ENCODE results near the gene ZNF79.

Gene ZNF79

DNA sequence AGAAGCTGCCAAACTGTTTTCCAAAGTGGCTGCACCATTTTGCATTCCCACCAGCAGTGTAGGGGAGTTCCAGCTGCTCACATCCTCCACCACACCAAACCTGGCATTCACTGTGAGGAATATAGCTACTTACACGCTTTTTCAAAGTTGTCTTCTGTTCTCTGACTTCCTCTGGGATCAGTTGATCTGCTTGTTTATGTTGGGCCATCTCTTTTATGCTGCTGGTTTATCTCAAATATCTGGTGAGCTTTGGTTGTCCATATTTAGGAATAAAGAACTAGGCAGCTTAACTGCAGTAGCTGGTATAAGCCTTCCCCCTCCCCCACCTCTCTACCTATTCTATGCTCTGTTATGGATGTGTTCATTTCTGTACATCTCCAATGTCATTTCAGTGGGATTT lies 8.5 kb upstream of the ZNF79 start:
- H3K4me1 ChIP-seq (ENCODE audit: insufficient read depth, poor library complexity, severe bottlenecking), result peaks cover 12% of the 10 kb centered on the region
- no peak overlapping the region for H3K27ac ChIP-seq (ENCODE audit: poor library complexity, severe bottlenecking)
- H3K27me3 ChIP-seq (ENCODE audit: insufficient read depth, poor library complexity, severe bottlenecking), result no peaks in the 10 kb centered on the region
- no peak overlapping the region for H3K4me3 ChIP-seq (ENCODE audit: severe bottlenecking)
- ATAC-seq (ENCODE audit: low read depth) (no peak), DNase-seq (ENCODE audit: low spot score) (no peak)
- TF ChIP-seq, protein P1, sequence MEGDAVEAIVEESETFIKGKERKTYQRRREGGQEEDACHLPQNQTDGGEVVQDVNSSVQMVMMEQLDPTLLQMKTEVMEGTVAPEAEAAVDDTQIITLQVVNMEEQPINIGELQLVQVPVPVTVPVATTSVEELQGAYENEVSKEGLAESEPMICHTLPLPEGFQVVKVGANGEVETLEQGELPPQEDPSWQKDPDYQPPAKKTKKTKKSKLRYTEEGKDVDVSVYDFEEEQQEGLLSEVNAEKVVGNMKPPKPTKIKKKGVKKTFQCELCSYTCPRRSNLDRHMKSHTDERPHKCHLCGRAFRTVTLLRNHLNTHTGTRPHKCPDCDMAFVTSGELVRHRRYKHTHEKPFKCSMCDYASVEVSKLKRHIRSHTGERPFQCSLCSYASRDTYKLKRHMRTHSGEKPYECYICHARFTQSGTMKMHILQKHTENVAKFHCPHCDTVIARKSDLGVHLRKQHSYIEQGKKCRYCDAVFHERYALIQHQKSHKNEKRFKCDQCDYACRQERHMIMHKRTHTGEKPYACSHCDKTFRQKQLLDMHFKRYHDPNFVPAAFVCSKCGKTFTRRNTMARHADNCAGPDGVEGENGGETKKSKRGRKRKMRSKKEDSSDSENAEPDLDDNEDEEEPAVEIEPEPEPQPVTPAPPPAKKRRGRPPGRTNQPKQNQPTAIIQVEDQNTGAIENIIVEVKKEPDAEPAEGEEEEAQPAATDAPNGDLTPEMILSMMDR (IDR thresholded peaks at IDR 0.05; ENCODE audit: poor library complexity, severe bottlenecking), result no peak
- H3K36me3 ChIP-seq (ENCODE audit: low read depth), result no peaks in the 10 kb centered on the region
- H3K9me3 ChIP-seq (ENCODE audit: severe bottlenecking), result no peaks in the 10 kb centered on the region

DNA sequence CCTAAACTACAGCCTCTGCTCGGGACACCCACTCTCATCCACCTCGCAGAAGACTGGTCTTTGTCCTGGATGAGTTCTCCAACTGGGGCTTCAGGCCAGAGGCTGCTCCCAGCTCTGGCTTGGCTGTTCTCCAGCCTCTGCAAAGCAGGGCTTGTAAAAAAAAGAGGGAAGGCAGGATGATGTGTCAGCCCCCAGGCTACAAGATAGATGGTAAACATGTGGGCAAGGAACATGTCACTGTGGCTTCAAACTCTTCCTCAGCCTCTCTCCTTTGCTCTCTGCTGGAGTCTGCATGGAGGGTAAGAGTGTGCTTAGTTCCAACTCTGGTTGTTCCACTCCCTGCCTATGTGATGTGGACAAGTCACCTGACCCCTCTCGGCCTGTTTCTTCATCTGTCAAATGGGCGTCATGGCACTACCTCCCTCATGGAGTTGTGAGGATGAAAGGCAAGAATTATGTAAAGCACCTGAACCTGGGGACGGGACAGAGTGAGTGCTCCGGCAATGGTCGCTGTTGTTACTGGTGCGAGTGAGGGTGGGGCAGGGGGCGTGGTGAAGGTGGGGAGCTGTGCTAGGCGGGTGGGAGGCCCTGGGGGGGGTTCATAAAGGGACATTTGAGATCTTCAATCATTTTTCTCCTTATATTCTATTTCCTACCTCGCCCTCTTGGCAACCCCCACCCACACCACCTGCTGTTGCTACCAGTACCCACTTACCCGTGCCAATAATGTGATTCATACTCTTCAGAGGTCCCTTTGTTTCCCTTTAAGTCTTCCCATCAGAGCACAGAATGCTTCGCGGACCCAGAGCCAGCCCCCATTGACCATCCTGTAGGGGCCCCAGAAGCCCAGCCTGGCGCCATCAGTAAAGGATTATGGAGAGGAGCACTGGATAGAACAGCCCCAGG lies 6.8 kb upstream of the ZNF79 start:
- H3K27ac ChIP-seq (ENCODE audit: poor library complexity, severe bottlenecking), result peak overlapping the region; percentile 7

GRCh38 chr9:127418037-127418471 lies 6.1 kb upstream of the ZNF79 start:
- Histone ChIP-seq H3K27me3 (ENCODE audit: insufficient read depth, poor library complexity, severe bottlenecking) (no peaks in the 10 kb centered on the region), H3K27ac (ENCODE audit: poor library complexity, severe bottlenecking) (no peak overlapping the region), H3K4me1 (ENCODE audit: insufficient read depth, poor library complexity, severe bottlenecking) (peaks cover 15% of the 10 kb centered on the region), H3K4me3 (ENCODE audit: severe bottlenecking) (no peak overlapping the region), H3K9me3 (ENCODE audit: severe bottlenecking) (no peaks in the 10 kb centered on the region), H3K36me3 (ENCODE audit: low read depth) (no peaks in the 10 kb centered on the region)
- DNase-seq (ENCODE audit: low spot score), result no peak
- TF ChIP-seq, protein P1 (IDR thresholded peaks at IDR 0.05; ENCODE audit: poor library complexity, severe bottlenecking), result no peak
- ATAC-seq (ENCODE audit: low read depth), result peak; percentile 4; the same call in 2 of the 3 replicates

More for the DNA sequence above, 6.8 kb upstream of the ZNF79 start:
- Histone ChIP-seq H3K4me1 (ENCODE audit: insufficient read depth, poor library complexity, severe bottlenecking) (peaks cover 12% of the 10 kb centered on the region), H3K9me3 (ENCODE audit: severe bottlenecking) (no peaks in the 10 kb centered on the region), H3K36me3 (ENCODE audit: low read depth) (no peaks in the 10 kb centered on the region), H3K4me3 (ENCODE audit: severe bottlenecking) (no peak overlapping the region), H3K27me3 (ENCODE audit: insufficient read depth, poor library complexity, severe bottlenecking) (no peaks in the 10 kb centered on the region)
- TF ChIP-seq, protein P1 (IDR thresholded peaks at IDR 0.05; ENCODE audit: poor library complexity, severe bottlenecking), result no peak
- ATAC-seq (ENCODE audit: low read depth), result peak; percentile 82
- DNase-seq (ENCODE audit: low spot score), result no peak

DNA sequence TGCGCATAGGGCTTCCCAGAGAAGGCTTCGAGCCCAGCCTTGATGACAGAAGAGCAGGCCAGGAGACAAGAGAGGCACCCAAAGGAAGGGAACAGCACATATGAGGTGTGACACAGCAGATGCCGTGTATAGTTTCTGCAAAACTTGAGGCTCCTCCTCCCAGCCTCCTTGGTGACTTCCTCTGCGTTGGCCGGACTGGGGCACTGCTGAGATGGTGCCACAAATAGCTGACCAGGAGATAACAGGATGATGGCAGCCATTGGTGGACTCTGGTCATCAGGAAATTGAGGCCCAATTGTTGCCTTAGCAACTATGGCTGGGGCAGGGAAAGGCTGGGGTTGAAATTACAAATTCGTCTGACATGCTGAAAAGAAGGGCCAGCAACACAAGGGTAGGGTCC lies 4.8 kb upstream of the ZNF79 start:
- ATAC-seq (ENCODE audit: low read depth) (no peak), DNase-seq (ENCODE audit: low spot score) (no peak)
- Histone ChIP-seq H3K27me3 (ENCODE audit: insufficient read depth, poor library complexity, severe bottlenecking) (no peaks in the 10 kb centered on the region), H3K36me3 (ENCODE audit: low read depth) (no peaks in the 10 kb centered on the region), H3K9me3 (ENCODE audit: severe bottlenecking) (no peaks in the 10 kb centered on the region), H3K4me1 (ENCODE audit: insufficient read depth, poor library complexity, severe bottlenecking) (peaks cover 15% of the 10 kb centered on the region), H3K27ac (ENCODE audit: poor library complexity, severe bottlenecking) (no peak overlapping the region), H3K4me3 (ENCODE audit: severe bottlenecking) (no peak overlapping the region)
- TF ChIP-seq, protein P1 (IDR thresholded peaks at IDR 0.05; ENCODE audit: poor library complexity, severe bottlenecking), result no peak

DNA sequence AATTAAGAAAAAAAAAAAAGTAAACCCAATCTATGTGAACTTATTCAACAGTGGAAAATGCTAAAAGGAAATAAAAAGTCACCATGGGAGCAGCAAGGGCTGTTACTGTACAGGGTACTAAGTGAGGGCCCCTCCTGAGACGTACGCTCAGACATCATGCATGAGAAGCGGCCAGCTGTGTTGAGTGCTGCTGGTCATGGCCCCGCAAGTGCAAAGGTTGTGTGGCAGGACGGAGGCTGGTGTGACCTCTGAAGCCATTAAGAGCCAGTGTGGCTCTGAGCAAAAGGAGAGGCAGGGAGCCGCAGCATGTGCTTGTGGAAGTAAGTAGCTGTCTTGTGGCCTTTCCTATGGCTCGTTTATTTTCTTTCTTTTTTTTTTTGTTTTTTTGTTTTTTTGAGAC lies 3.1 kb upstream of the ZNF79 start:
- Histone ChIP-seq H3K9me3 (ENCODE audit: severe bottlenecking) (no peaks in the 10 kb centered on the region), H3K27ac (ENCODE audit: poor library complexity, severe bottlenecking) (no peak overlapping the region), H3K4me3 (ENCODE audit: severe bottlenecking) (no peak overlapping the region), H3K36me3 (ENCODE audit: low read depth) (no peaks in the 10 kb centered on the region), H3K27me3 (ENCODE audit: insufficient read depth, poor library complexity, severe bottlenecking) (no peaks in the 10 kb centered on the region), H3K4me1 (ENCODE audit: insufficient read depth, poor library complexity, severe bottlenecking) (peaks cover 15% of the 10 kb centered on the region)
- ATAC-seq (ENCODE audit: low read depth) (no peak), DNase-seq (ENCODE audit: low spot score) (no peak)
- TF ChIP-seq, protein P1 (IDR thresholded peaks at IDR 0.05; ENCODE audit: poor library complexity, severe bottlenecking), result no peak
